AG09319 (cell line): ENCODE results near the gene TMPRSS9.
"Not testable (repeated sequence)": the region's sequence is repeated elsewhere in the genome, so short reads cannot be mapped to it uniquely, and the experiment has no call there.

Experiments used
- DNase-seq: peaks from one replicate; pipeline ENCODE4 v3.0.0-alpha.2; 2010; ENCODE audit warnings: low read depth; ENCODE audit errors: extremely low read depth
- CTCF ChIP-seq: IDR thresholded peaks from 2 replicates; pipeline ENCODE4 v1.5.1; 2011; ENCODE audit warnings: low read depth, mild to moderate bottlenecking, inconsistent platforms, low read length, moderate library complexity

The TMPRSS9 gene

GRCh38 chr19:2412449-2412848 is 52.4 kb downstream of the TMPRSS9 start:
- no peak for TF ChIP-seq CTCF
- no peak for DNase-seq

GRCh38 chr19:2413159-2413558 is 53.1 kb downstream of the TMPRSS9 start:
- no peak for DNase-seq
- no peak for TF ChIP-seq CTCF

- no peak for TF ChIP-seq CTCF
- DNase-seq = no peak
Measured at GRCh38 chr19:2413629-2414028, 53.6 kb downstream of the TMPRSS9 start.

- TF ChIP-seq CTCF = no peak
Measured at GRCh38 chr19:2415281-2415972, 55.4 kb downstream of the TMPRSS9 start.

GRCh38 chr19:2415973-2416319 is 55.9 kb downstream of the TMPRSS9 start:
- no peak for DNase-seq
- TF ChIP-seq CTCF = no peak

More at GRCh38 chr19:2415281-2415972, 55.4 kb downstream of the TMPRSS9 start:
- no peak for DNase-seq

GRCh38 chr19:2416321-2417097 is 56.4 kb downstream of the TMPRSS9 start:
- TF ChIP-seq CTCF = no peak
- no peak for DNase-seq

- not testable (repeated sequence) for DNase-seq
Measured at GRCh38 chr19:2417436-2417835, 57.4 kb downstream of the TMPRSS9 start.

- no peak for TF ChIP-seq CTCF
- no peak for DNase-seq
Measured at GRCh38 chr19:2417881-2418406, 57.9 kb downstream of the TMPRSS9 start.
